Measurements from ENCODE around the gene CBX1. TPM values are rescaled to one million over a fixed set of nuclear protein-coding genes. Genes with fewer than 3 reads are reported as not detected.
"Not testable (repeated sequence)": the region's sequence is repeated elsewhere in the genome, so short reads cannot be mapped to it uniquely, and the experiment has no call there.

CBX1 gene
- total and polyA plus RNA-seq, 2 experiments from 2014 or later: 38.3 to 102 TPM

DNA sequence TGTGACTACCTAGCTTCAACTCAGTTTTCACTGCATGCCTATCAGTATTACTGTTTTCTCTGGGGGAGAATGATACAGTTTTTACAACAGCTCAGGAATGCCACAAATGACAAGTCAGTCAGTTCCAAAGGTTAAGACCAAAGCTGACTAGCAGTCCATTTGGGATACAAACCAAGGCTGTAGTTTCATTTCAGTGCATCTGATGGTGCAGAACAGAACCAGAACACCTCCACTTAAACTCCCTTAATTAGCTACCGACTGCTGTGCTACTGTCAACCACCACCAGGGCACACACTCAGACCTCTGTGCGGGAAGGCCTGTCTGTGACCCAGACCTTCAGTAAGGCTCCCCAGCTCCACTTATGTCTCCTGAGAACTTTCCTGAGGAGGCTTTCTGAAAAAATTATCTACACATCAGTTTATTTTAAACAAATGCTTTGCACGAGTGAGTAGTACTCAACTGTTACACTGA is 32.8 kb downstream of the CBX1 start:
- no peak overlapping the region for H3K27ac ChIP-seq
- H3K4me3 ChIP-seq: no peak overlapping the region
- TF ChIP-seq, protein P1, sequence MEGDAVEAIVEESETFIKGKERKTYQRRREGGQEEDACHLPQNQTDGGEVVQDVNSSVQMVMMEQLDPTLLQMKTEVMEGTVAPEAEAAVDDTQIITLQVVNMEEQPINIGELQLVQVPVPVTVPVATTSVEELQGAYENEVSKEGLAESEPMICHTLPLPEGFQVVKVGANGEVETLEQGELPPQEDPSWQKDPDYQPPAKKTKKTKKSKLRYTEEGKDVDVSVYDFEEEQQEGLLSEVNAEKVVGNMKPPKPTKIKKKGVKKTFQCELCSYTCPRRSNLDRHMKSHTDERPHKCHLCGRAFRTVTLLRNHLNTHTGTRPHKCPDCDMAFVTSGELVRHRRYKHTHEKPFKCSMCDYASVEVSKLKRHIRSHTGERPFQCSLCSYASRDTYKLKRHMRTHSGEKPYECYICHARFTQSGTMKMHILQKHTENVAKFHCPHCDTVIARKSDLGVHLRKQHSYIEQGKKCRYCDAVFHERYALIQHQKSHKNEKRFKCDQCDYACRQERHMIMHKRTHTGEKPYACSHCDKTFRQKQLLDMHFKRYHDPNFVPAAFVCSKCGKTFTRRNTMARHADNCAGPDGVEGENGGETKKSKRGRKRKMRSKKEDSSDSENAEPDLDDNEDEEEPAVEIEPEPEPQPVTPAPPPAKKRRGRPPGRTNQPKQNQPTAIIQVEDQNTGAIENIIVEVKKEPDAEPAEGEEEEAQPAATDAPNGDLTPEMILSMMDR (IDR thresholded peaks at IDR 0.05; ENCODE audit: low read depth, low read length): peak; percentile 49
- DNase-seq (ENCODE audit: low read depth in 1 of 2, low spot score in 1 of 2): no peak
- H3K36me3 ChIP-seq: peaks cover 43% of the 10 kb centered on the region
- H3K4me1 ChIP-seq (ENCODE audit: low read depth): no peaks in the 10 kb centered on the region
- H3K9me3 ChIP-seq (ENCODE audit: low read depth): no peaks in the 10 kb centered on the region
- no peaks in the 10 kb centered on the region for H3K27me3 ChIP-seq

DNA sequence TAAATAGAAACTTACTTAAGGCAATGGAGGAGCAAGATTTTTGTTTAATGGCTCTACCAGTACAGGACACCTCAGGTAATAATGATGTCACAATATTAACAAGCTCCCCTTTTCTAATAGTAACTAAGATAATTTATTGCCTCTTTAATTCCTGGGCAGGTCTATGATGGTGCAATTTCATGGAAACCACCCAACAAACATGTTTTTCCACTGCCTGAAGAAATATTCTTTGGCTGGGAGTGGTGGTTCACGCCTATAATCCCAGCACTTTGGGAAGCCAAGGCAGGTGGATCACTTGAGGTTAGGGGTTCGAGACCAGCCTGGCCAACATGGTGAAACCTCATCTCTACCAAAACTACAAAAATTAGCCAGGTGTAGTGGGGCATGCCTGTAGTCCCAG is 33.5 kb downstream of the CBX1 start:
- H3K27me3 ChIP-seq; H3K4me3 ChIP-seq; H3K27ac ChIP-seq; H3K9me3 ChIP-seq (ENCODE audit: low read depth); H3K4me1 ChIP-seq (ENCODE audit: low read depth); DNase-seq (ENCODE audit: low read depth in 1 of 2, low spot score in 1 of 2): not testable (repeated sequence)
- peaks cover 43% of the 10 kb centered on the region for H3K36me3 ChIP-seq

- Histone ChIP-seq H3K9me3 (ENCODE audit: low read depth) (no peaks in the 10 kb centered on the region), H3K36me3 (peaks cover 45% of the 10 kb centered on the region)
Observed at GRCh38 chr17:48067245-48067644, 34.0 kb downstream of the CBX1 start.

DNA sequence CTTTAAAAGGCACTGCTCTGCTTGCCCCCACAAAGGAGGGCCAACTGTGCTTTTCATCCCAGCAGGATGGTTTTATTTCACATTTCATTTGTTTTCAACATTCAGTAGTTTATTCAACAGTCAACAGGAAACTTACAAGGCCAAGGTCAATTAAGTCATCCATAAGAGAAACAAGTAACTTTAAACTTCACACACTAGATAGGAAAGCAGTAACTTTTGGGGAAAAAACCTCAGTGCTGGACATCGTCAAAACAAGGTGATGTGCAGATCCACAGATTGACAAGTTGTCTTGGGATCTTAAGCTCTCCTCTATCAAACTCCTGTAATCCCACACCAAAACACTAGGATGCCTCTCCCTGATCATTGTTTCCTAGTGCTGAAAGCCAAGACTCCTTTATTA is 34.6 kb downstream of the CBX1 start:
- Histone ChIP-seq H3K4me3 (no peak overlapping the region), H3K4me1 (ENCODE audit: low read depth) (no peaks in the 10 kb centered on the region), H3K36me3 (peaks cover 51% of the 10 kb centered on the region), H3K27ac (no peak overlapping the region), H3K9me3 (ENCODE audit: low read depth) (no peaks in the 10 kb centered on the region), H3K27me3 (no peaks in the 10 kb centered on the region)
- DNase-seq (ENCODE audit: low read depth in 1 of 2, low spot score in 1 of 2): no peak
- TF ChIP-seq, protein P1 (IDR thresholded peaks at IDR 0.05; ENCODE audit: low read depth, low read length): no peak

More at GRCh38 chr17:48067245-48067644, 34.0 kb downstream of the CBX1 start:
- Histone ChIP-seq H3K4me1 (ENCODE audit: low read depth) (no peaks in the 10 kb centered on the region), H3K4me3 (no peak overlapping the region), H3K27ac (no peak overlapping the region), H3K27me3 (no peaks in the 10 kb centered on the region)
- TF ChIP-seq, protein P1 (IDR thresholded peaks at IDR 0.05; ENCODE audit: low read depth, low read length): no peak
- no peak for DNase-seq (ENCODE audit: low read depth in 1 of 2, low spot score in 1 of 2)

DNA sequence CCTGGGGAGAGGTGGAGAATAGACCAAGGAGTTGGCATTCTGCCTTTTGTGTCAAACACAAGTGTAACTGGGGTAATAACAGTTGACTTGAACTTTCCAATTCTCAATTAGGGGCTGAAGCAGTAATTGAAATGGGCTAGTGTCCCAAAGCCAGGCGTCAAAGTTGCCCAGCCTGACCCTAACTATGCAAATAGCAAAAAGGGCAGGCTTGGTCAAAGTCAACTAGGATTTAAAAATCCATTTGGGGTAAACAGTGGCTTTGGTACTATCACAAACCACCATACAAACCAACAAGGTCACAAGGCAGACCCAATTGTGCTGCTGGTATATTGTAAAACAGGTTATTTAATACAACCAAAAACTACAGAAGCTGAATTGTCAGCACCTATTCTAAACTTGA is 35.1 kb downstream of the CBX1 start:
- no peaks in the 10 kb centered on the region for H3K9me3 ChIP-seq (ENCODE audit: low read depth)
- no peak for DNase-seq (ENCODE audit: low read depth in 1 of 2, low spot score in 1 of 2)
- H3K36me3 ChIP-seq: peaks cover 50% of the 10 kb centered on the region
- TF ChIP-seq, protein P1 (IDR thresholded peaks at IDR 0.05; ENCODE audit: low read depth, low read length): no peak
- H3K4me3 ChIP-seq: no peak overlapping the region
- H3K27me3 ChIP-seq: no peaks in the 10 kb centered on the region
- H3K27ac ChIP-seq: no peak overlapping the region
- H3K4me1 ChIP-seq (ENCODE audit: low read depth): no peaks in the 10 kb centered on the region

- peak overlapping the region; percentile 35 for H3K27ac ChIP-seq
- H3K9me3 ChIP-seq (ENCODE audit: low read depth): no peaks in the 10 kb centered on the region
- DNase-seq (ENCODE audit: low read depth in 1 of 2, low spot score in 1 of 2): no peak
- TF ChIP-seq, protein P1 (IDR thresholded peaks at IDR 0.05; ENCODE audit: low read depth, low read length): no peak
- H3K4me3 ChIP-seq: no peak overlapping the region
- no peaks in the 10 kb centered on the region for H3K27me3 ChIP-seq
- H3K36me3 ChIP-seq: peaks cover 56% of the 10 kb centered on the region
- H3K4me1 ChIP-seq (ENCODE audit: low read depth): no peaks in the 10 kb centered on the region
Observed at GRCh38 chr17:48064638-48065037, 36.6 kb downstream of the CBX1 start.

Data from cardiac muscle cell (in vitro differentiated cells and primary cell).